ENCODE measurements around the gene CYP26A1.

CYP26A1 gene

DNA sequence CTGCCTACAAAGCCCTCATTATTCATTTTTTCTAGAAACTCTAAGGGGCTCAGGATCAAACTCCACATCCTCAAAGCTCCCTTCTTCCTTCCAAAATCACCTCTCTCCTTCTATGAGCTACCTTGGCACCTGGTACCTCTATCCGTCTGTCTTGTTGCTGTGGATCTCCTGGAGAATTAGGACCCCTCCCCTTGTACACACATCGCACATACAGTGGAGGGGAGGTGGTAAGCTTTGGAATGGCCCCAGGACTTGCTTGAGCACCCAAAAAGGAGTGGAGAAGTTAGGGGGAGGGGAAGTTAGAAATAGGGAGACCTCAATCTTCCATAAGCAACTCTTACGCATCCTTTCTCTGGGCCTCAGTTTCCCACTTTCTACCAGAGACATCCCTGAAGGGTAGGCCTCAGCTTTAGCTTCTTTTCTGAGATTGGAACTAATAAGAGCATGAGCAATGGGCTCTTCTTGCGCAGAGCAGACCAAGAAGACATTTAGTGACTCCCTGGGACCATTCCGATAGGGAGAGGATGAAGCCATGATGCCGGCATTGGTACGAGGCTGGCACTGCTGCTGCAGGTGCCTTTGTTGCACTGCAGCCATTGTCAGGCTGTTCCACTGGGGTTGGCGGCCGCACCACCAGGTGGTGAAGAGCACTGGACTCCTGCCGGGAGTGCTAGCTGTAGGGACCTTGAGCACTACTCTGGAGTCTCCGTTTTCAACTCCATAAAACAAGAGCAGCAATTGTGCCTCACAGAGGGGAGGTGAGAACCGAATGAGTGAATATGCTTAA is 8.6 kb upstream of the CYP26A1 start:
- DNase-seq, result no peak

DNA sequence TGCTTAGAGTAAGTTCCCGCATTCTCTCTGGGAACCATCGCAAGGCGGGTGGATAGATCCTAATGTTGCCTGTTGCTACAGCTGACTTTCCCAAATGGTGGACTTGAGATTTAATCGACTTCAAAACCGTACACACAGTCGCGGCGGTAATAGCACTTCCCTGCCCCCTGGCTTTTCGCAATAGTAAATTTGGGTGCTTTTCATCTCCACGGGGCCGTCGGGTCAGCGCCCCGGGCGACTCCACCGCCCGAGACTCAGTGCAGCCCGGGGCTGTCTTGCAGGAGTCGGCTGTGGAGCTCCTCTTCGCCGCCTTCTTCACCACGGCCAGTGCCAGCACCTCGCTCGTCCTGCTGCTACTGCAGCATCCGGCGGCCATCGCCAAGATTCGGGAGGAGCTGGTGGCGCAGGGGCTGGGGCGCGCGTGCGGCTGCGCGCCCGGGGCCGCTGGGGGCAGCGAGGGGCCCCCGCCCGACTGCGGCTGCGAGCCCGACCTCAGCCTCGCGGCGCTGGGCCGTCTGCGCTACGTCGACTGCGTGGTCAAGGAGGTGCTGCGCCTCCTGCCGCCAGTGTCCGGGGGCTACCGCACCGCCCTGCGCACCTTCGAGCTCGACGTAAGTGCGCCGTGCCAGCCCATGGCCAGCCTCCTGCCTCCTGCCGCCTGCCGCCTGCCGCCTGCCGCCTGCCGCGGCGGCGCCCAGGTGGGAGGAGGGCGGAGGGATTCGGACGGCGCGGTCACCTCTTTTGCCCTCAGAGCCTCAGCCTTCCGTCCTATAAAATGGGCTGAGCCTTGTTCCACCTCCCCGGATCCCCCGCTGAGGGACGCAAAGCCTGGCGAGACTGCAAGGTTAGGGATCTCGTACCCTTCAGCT is 7.8 kb upstream of the CYP26A1 start:
- no peak for DNase-seq

DNA sequence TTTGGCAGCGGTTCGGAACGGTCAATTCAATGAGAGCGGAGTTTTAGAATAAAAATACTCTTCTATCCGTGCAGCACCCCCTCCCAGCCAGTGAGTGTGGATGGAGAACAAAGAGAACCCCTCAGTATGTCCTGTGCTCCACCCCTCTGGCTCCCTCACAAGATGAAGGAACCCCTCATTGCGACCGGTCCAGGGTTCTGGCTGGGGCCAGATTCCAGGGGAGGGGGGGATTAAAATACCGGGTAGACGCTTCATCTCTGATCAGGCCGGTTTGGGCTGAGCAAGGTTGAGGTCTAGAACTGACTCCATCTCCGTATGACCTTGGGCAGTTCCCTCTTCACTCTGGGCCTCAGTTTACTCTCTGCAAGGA is 7.2 kb upstream of the CYP26A1 start:
- DNase-seq, result no peak

DNA sequence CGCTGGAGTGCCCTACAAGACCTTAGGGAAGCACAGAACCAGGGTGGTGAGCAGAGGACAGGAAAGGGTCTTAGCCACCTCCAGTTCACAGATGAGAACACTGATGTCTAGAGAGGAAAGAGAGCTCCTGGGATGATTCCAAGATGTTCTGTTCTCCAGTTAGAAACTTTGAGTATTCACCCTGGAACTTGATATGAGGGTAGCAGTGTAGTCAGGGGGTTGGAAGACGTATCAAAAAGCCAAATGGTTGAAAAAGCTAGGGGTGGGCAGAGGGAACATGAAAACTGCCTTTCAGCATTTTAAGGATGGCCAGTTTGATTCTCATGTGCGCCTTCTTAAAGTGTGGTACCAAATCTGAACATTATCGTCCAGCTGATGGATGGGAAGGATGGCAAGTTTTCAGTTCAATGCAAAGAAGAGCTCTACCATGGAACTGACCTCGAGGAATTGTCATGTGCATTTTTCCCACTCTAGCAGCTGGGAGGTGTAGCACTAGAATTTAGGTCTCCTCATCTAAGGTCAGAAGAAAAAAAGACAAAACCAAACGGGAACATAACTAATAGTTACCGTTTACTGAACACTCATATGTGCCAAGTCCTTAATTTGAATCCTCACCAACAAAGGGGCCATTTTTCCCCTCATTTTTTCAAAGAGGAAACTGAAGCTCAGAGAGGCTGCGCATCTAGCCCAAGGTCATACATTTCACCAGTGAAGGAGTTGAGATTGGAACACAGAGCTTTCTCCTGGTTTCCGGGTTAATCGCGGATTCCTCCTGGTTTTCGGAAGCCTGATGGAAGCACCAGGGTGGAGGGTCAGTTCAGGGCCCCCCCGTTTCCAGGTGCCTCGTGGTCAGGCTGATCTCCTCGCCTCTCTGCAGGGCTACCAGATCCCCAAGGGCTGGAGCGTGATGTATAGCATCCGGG is 6.0 kb upstream of the CYP26A1 start:
- no peak for DNase-seq

DNA sequence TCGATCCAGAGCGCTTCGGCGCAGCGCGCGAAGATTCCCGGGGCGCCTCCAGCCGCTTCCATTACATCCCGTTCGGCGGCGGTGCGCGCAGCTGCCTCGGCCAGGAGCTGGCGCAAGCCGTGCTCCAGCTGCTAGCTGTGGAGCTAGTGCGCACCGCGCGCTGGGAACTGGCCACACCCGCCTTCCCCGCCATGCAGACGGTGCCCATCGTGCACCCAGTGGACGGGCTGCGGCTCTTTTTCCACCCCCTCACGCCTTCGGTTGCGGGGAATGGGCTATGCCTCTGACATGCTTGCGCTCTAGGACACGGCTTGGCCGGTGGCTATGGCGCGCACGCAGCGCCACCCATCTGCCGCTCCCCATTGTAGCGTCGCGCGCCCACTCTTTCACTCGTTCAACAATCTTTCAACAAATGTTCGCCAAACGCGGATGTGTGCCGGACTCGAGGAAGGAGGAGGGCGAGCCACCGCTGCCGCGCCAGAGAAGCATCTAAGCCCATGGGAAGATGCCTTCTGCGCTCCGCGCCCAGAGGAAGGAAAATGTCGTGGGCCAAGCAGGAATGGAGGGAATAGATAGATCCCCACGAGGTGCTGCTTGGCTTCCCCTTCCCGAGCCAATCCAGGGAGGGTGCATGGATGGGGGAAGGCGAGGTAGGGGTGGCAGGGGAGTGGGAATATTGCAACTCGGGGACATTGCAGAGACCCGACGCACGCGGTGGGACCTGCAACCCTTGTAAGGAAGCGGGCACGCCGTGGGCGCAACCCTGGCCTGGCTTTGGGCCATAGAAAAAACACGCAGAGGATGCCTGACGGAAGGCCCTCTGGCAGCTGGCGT is 5.1 kb upstream of the CYP26A1 start:
- DNase-seq, result no peak

DNA sequence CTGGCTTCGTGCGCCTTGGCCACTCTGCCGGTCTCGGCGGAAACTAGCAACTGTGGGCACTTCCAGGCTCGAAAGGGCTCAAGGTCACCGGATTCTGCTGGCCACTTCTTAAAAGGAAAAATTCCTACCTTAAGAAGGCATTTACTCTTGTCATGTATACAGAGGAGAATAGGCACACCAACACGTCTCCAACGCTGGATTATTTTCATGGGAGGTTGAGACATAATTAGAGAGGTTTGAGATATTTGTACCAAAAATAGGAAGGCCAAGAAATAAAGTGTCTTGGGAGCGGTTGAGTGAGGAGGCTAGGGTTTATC is 4.5 kb upstream of the CYP26A1 start:
- no peak for DNase-seq

DNA sequence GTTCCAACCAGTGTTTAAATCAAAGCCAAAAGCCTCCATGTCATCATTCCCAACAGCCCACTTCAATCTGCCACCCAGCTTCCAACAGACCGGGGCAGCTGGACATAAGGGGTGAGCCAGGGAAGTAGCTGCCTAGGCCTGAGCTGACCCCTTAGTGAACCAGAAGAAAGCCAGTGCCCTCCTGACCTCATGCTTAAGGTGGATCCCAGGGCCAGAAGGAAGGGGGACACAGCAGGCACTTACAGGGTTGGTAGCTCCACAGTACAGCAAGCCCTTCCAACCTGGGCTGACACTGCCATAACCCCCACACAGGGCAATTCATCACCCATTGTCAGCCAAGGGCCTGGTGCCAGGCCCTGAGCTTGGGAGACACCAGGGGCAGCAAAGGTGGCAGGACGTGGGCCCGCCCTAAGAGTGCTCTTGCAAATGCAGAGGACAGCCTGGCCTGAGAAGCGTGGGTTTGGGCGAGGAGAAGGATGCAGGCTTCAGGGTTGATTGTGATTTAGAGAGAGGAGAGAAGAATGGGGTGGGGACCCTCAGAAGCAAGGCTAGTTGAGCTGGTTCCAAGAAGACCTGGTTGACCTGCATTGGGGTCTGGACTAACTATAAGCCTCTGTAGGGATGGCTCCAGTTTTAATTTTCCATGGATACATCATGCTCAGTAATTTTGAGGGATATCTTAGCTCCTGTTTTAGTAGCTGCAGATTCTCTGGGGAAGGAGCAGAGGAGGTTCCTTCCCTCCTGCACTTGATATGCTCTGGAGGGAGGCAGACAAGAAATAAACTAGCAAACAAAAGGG is 3.1 kb upstream of the CYP26A1 start:
- DNase-seq, result no peak

DNA sequence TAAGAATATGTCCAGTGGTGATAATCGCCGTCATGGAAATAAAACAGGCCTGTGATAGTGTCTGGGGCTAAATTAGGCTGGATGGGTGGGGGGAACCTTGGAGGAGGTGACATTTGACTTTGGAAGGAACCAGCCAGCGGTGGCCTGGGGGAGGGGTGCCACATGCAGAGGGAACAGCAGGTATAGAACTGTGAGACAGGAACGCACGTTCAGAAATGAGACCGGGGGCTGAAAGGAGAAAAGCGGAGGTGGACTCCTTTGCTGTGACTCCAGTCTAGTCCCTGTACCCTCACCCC is 2.6 kb upstream of the CYP26A1 start:
- no peak for DNase-seq

DNA sequence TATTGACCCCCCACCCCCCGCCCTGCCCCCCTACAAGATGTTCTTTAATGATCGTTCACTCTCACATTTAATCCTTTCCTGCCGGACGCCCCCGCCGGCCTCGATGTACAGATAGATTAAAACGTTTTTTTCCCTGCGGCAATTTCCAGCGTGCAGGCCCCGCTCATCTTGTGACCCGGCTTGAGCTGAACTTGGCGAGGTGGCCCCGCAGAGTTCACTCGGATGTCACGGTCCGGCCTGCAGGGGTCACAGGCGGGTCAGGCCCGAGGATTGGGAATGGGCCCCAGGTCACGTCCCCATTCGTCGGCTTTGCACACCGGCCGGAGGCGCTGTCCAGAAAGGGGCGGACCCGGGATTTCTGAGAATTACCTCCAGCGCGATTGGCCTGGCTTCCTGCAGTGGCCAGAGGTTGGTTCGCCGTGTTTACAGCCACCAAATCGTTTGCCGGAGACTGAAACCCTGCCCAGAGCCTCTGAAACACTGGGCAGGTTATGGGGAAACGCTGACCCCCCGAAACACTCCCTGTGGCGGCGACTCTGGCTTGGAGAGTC is 1.9 kb upstream of the CYP26A1 start:
- no peak for DNase-seq

DNA sequence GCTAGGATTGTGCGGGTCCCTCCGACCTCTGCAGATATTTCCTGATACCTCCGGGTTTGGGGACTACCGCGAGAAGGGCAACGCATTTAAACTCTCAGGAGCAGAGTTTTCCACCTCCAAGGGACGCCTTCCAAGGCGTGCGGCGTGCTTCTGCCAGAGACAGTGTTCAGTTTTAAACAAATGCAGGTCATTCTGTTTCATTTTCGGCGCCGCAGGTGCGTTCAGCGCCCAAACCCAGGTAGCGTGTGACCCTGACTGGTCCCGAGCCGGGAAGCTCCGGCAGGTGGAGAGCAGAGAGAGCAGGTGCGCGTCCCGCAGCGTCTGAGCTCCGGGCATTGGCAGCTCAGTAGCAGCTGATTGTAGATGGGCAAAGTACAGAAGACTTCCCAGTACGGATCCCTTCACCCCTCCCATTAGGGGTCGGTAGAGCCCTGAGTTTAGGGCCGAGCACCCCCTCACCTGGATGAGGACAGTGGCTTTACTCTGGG is 1.4 kb upstream of the CYP26A1 start:
- DNase-seq, result no peak

DNA sequence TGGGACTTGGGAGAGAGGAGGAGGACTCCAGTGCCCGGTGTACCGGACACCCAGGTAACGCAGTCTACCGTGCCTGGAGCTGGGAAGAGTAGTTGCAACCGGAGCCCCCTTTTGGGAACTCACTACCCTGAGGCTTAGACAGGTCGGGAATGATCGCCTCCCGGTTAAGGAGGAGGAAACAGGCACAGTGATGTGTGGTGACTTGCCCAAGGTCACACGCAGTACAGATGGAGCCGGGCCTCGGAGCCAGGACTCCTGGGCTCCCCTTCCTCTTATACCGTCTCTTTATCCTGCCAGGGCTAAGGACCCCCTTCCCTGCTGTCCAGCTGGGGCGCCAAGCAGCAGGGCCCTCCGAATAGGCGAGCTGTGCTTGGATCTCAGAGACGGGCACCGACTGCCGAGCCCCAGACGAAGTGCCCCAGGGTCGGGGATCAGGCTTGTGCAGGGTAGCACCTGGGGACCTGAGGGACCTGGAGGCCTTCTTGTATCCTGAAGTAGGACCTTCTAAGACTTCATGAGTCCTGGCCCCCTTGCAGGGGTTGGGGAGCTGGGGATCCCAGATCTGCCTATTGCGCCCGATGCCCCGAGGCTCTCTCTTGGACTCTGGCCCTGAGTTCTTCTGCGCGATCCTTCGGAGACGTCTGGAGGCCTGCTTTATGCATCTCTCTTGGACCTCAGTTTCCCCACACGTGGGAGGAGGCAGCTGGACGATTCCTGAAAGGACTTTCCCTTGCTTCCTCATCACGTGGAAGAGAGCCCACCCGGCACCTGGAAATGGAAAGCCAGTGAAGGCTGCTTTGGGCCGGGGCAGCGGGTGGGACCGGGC is 767 bp upstream of the CYP26A1 start:
- no peak for DNase-seq

DNA sequence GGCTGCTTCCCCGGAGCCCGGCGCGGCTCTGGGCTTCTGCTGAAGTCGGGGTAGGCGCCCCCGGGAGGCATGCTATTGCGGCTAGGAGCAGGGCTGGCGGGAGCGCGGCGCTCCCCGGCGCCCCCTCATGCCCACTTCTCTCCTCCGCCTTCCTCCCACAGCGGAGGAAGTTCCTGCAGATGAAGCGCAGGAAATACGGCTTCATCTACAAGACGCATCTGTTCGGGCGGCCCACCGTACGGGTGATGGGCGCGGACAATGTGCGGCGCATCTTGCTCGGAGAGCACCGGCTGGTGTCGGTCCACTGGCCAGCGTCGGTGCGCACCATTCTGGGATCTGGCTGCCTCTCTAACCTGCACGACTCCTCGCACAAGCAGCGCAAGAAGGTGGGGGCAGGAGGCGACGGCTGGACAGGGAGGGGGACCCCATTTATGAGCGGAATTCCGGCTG is 479 bp downstream of the CYP26A1 start:
- DNase-seq, result no peak

DNA sequence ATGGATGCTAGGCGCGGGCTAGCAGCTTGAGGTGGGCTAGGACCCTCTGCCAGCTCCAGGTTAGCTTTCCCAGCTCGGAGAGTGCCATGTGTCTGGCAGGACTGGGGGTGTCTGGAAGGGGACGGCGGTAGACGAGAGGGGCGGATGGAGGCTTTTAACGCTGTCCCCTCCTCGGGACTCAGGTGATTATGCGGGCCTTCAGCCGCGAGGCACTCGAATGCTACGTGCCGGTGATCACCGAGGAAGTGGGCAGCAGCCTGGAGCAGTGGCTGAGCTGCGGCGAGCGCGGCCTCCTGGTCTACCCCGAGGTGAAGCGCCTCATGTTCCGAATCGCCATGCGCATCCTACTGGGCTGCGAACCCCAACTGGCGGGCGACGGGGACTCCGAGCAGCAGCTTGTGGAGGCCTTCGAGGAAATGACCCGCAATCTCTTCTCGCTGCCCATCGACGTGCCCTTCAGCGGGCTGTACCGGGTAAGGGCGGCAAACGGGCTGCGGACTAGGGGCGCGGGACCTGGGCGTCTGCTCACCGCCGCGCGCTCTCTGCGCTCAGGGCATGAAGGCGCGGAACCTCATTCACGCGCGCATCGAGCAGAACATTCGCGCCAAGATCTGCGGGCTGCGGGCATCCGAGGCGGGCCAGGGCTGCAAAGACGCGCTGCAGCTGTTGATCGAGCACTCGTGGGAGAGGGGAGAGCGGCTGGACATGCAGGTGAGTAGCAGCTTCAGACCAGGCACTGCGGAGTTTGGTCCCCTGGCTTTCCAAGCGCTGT is 1.1 kb downstream of the CYP26A1 start:
- no peak for DNase-seq

DNA sequence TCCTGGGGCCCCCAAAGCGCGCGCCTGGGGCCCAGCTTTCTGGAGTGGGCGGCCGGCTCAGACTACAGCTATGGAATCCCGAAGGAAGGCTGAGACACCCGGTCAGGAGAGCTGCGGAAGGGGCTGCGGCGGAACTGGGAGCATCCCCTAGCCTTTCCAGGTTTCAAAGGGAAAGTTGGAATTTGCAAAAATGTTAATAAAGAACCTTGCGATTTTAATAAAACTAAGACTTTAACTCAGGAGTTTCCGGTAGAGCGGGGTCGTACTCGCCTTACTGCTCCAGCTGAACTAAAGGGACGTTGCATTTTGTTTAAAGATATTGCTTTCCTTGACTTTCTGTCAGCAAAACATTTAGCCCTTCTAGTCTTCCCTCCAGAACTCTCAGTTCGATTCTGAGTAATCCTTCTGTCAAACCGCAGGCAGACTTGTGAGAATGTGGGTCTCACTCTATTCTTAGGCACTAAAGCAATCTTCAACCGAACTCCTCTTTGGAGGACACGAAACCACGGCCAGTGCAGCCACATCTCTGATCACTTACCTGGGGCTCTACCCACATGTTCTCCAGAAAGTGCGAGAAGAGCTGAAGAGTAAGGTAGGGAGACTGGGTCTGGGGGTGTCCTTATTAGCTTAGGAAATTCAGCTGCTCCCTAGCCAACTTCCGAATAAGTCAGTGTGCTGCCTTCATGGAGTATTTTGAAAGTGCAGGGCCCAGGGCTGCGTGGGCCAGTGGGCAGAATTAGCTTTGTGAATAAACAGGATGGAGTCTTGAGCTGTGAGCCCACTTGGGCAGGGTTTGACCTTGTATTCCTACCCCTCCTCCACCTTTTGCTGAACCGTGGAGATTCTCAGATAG is 1.9 kb downstream of the CYP26A1 start:
- DNase-seq, result no peak

DNA sequence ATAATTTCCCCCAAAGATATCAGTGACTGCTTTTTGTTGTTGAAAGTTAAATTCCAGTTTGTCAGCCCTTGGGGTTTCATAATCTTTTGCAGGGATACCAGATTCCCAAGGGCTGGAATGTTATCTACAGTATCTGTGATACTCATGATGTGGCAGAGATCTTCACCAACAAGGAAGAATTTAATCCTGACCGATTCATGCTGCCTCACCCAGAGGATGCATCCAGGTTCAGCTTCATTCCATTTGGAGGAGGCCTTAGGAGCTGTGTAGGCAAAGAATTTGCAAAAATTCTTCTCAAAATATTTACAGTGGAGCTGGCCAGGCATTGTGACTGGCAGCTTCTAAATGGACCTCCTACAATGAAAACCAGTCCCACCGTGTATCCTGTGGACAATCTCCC is 3.2 kb downstream of the CYP26A1 start:
- DNase-seq, result no peak

DNA sequence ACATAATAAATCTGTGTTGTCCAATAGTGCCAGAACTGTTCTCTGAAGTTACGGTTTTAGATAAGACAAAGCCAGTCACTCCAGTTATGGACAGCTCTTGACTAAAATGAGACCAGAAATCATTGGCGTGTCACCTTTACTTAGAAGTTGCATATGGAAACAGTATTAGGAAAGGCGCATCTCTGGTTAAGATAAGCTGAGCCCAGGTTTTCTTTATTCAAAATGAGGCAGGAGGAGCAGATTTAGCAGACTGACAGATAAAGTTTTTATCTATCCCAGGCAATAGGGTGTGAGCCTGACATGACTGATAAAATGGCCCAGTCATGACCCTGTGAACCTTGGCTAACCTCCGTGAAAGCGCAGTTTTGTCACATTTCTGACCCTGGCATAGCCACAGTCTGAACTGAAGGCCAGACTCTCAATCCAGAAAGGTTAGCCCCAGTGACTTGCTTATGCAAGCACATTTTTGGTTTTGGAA is 4.2 kb downstream of the CYP26A1 start:
- no peak for DNase-seq

DNA sequence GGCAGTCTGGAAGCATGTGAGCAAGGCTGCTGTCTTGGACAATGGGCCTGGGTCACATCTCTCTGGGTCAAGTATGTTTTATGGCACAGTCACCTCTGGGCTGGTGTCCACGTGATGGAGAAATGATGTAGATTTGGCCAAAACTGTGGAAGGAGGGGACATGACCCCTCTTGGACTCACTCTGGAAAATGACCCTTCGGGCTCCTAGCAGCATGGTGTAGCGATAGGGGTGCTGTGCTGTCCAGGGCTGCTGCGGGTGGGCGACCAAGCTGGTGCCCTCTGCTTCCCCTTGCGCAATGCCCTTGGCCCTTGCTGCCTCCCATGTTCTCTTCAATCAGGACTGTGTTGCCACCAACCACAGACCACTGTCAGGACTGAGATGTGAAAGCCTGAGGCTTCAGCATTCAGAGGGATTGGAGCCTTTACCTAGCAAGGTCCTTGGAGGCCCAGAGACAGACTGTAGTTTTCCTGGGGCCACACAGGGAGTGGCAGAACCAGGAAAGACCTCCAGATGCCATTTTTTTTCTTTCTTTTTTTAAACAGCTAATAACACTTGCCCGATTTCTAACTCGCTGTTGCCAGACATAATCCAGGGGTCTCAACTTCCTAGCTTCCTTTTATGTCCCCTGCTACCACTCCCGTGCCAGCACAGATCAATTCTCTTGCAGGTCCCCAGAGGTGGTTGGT is 6.1 kb downstream of the CYP26A1 start:
- DNase-seq, result no peak

All from activated naive CD4-positive, alpha-beta T cell (primary cell).